Mesendoderm (in vitro differentiated cells): ENCODE data around the gene TRABD.
A peak's percentile ranks its signal among the peaks of the same experiment; 100 is the strongest.

ENCODE experiments used
- DNase-seq: peaks from one replicate; pipeline ENCODE4 v3.0.0; 2013
- H2AK5ac ChIP-seq: 2 replicates; pipeline ENCODE4 v1.6.1; 2013; ENCODE audit warnings: low read length, inconsistent platforms
- H2BK120ac ChIP-seq: 2 replicates; pipeline ENCODE4 v1.6.1; 2013; ENCODE audit warnings: low read depth, mild to moderate bottlenecking, low read length, moderate library complexity, mixed read lengths
- H2BK15ac ChIP-seq: replicated peaks from 2 replicates; pipeline ENCODE4 v1.6.1; 2013; ENCODE audit warnings: low read depth, mild to moderate bottlenecking, moderate library complexity
- H2BK5ac ChIP-seq: 2 replicates; pipeline ENCODE4 v1.6.1; 2013; ENCODE audit warnings: low read length, inconsistent platforms
- H3K18ac ChIP-seq: 2 replicates; pipeline ENCODE4 v1.6.1; 2013; ENCODE audit warnings: mild to moderate bottlenecking, low read length, mixed read lengths
- H3K23ac ChIP-seq: one replicate; pipeline ENCODE4 v1.6.1; 2013; ENCODE audit warnings: low read length
- H3K27ac ChIP-seq: 2 replicates; pipeline ENCODE4 v1.5.1; 2013; ENCODE audit warnings: low read depth, mild to moderate bottlenecking, inconsistent platforms, low read length, moderate library complexity
- H3K27me3 ChIP-seq: 2 replicates; pipeline ENCODE4 v1.6.1; 2013; ENCODE audit warnings: low read length, control low read depth, mild to moderate bottlenecking, inconsistent platforms; ENCODE audit not compliant: insufficient read depth, poor library complexity
- H3K36me3 ChIP-seq: 2 replicates; pipeline ENCODE4 v1.6.1; 2013; ENCODE audit warnings: low read length, inconsistent platforms; ENCODE audit not compliant: control insufficient read depth, insufficient read depth
- H3K4ac ChIP-seq: one replicate; pipeline ENCODE4 v1.6.1; 2013; ENCODE audit warnings: low read depth, mild to moderate bottlenecking, low read length, moderate library complexity
- H3K4me1 ChIP-seq: 2 replicates; pipeline ENCODE4 v1.6.1; 2013; ENCODE audit warnings: low read depth, low read length, inconsistent platforms; ENCODE audit not compliant: control insufficient read depth
- H3K4me2 ChIP-seq: 2 replicates; pipeline ENCODE4 v1.6.1; 2013; ENCODE audit warnings: low read length
- H3K4me3 ChIP-seq: 2 replicates; pipeline ENCODE4 v1.5.1; 2013; ENCODE audit warnings: mild to moderate bottlenecking, low read length
- H3K56ac ChIP-seq: one replicate; pipeline ENCODE4 v1.6.1; 2013; ENCODE audit warnings: low read length
- H3K79me1 ChIP-seq: 2 replicates; pipeline ENCODE4 v1.6.1; 2013; ENCODE audit warnings: low read length, inconsistent platforms
- H3K79me2 ChIP-seq: 2 replicates; pipeline ENCODE4 v1.6.1; 2013; ENCODE audit warnings: mild to moderate bottlenecking, low read length; ENCODE audit not compliant: control insufficient read depth, insufficient read depth
- H3K9ac ChIP-seq: 2 replicates; pipeline ENCODE4 v1.6.1; 2013; ENCODE audit warnings: low read length, inconsistent platforms
- H4K5ac ChIP-seq: one replicate; pipeline ENCODE4 v1.6.1; 2013; ENCODE audit warnings: low read length
- H4K8ac ChIP-seq: one replicate; pipeline ENCODE4 v1.6.1; 2013; ENCODE audit warnings: low read depth, mild to moderate bottlenecking, control low read depth, low read length, moderate library complexity
- WGBS: extraction: QIAGEN DNeasy Blood & Tissue Kit; methylation state at CpG from one replicate; pipeline ENCODE4 v1.1.7; 2013; ENCODE audit warnings: low lambda C conversion rate, missing lambda C conversion rate; ENCODE audit not compliant: insufficient coverage; ENCODE audit errors: extremely low coverage; 5-methylcytosine and 5-hydroxymethylcytosine counted together

TRABD gene

DNA sequence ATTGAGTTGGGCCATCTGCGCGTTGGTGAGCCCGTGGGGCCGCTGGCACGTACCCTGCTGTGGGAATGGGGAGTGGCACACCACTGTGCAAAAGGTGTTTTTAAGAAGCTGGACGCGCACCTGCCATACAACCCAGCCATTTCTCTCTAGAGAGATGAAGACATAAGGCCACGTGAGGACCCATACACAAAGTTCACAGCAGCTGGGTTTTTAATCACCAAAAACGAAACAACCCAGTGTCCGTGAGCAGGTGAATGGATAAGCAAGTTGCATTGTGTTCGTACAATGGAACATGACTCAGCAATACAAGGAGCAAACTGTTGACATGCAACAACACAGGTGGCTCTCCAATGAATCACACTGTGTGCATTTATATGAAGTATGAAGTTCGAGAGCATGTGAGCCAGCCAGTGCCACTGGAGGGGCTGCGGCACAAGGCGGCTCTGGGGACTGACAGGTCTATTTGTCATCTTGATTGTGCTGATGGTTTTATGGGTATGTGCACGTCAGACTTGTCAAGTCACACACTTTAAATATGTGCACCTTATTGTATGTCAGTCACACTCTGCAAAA, 45.8 kb upstream of the TRABD start:
- no peaks in the 10 kb centered on the region for H3K4me1 ChIP-seq
- no peaks in the 10 kb centered on the region for H3K79me2 ChIP-seq
- no peak overlapping the region for H2BK120ac ChIP-seq
- no peak overlapping the region for H2AK5ac ChIP-seq
- H3K56ac ChIP-seq = no peak overlapping the region
- no peak for DNase-seq
- no peaks in the 10 kb centered on the region for H3K36me3 ChIP-seq
- H3K9ac ChIP-seq = no peak overlapping the region
- no CpG with 5 or more reads among the region's 15 CpGs for WGBS
- no peak overlapping the region for H3K4me3 ChIP-seq
- H3K4me2 ChIP-seq = no peak overlapping the region
- H3K27ac ChIP-seq = no peak overlapping the region
- H4K5ac ChIP-seq = no peak overlapping the region
- no peak overlapping the region for H2BK15ac ChIP-seq
- H3K79me1 ChIP-seq = no peaks in the 10 kb centered on the region
- H3K18ac ChIP-seq = no peak overlapping the region
- H4K8ac ChIP-seq = no peak overlapping the region
- no peak overlapping the region for H3K23ac ChIP-seq
- no peak overlapping the region for H2BK5ac ChIP-seq
- no peaks in the 10 kb centered on the region for H3K27me3 ChIP-seq
- no peak overlapping the region for H3K4ac ChIP-seq

DNA sequence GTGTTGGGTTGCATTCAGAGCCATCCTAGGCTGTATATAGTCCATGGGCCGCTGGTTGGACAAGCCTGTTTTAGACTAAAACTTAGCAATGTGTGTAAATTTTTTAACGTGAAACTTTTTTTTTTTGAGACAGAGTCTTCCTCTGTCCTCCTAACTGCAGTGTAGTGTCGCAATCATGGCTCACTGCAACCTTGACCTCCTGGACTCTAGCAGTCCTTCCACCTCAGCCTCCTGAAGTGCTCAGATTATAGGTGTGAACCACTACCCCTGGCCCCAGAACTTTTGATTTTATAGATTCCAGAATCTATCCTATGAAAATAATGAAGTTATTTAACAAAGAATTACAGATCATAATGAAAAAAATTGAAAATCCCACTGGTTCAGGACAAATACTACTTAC, 45.1 kb upstream of the TRABD start:
- no peak overlapping the region for H2BK15ac ChIP-seq
- H4K8ac ChIP-seq = no peak overlapping the region
- H2AK5ac ChIP-seq = no peak overlapping the region
- H3K36me3 ChIP-seq = no peaks in the 10 kb centered on the region
- no peak overlapping the region for H3K18ac ChIP-seq
- no peak overlapping the region for H3K9ac ChIP-seq
- H3K4me3 ChIP-seq = no peak overlapping the region
- no peaks in the 10 kb centered on the region for H3K27me3 ChIP-seq
- H3K27ac ChIP-seq = no peak overlapping the region
- no peak overlapping the region for H4K5ac ChIP-seq
- H3K56ac ChIP-seq = no peak overlapping the region
- DNase-seq = no peak
- no peak overlapping the region for H3K23ac ChIP-seq
- no peak overlapping the region for H3K4ac ChIP-seq
- H3K4me2 ChIP-seq = no peak overlapping the region
- H3K4me1 ChIP-seq = no peaks in the 10 kb centered on the region
- H2BK5ac ChIP-seq = no peak overlapping the region
- H2BK120ac ChIP-seq = no peak overlapping the region
- H3K79me1 ChIP-seq = no peaks in the 10 kb centered on the region
- no peaks in the 10 kb centered on the region for H3K79me2 ChIP-seq
- no CpG with 5 or more reads among the region's 3 CpGs for WGBS

DNA sequence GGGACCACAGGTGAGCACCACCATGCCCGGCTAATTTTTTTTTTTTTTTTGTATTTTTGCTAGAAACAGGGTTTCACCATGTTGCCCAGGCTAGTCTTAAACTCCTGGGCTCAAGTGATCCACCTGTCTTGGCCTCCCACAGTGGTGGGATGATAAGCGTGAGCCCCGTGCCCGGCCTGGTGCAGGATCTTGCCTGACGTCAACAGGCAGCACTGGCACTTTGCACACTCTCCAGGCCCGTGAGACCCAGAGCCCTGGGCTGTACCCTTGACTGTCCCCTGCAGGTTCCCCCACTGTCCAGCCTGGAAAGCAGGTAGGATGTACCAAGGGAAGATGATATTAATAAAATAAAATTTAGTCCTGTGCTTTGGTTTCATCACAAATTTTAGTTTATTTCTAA, 44.3 kb upstream of the TRABD start:
- Histone ChIP-seq H3K4me2 (no peak overlapping the region), H2BK5ac (no peak overlapping the region), H2AK5ac (no peak overlapping the region), H3K56ac (no peak overlapping the region), H3K27ac (no peak overlapping the region), H3K79me2 (no peaks in the 10 kb centered on the region), H3K18ac (no peak overlapping the region), H2BK15ac (no peak overlapping the region), H2BK120ac (no peak overlapping the region), H4K5ac (no peak overlapping the region), H3K4me3 (no peak overlapping the region), H3K23ac (no peak overlapping the region), H3K9ac (no peak overlapping the region), H3K36me3 (no peaks in the 10 kb centered on the region), H4K8ac (no peak overlapping the region), H3K4me1 (no peaks in the 10 kb centered on the region), H3K79me1 (no peaks in the 10 kb centered on the region), H3K27me3 (no peaks in the 10 kb centered on the region), H3K4ac (no peak overlapping the region)
- no CpG with 5 or more reads among the region's 6 CpGs for WGBS
- DNase-seq = no peak

DNA sequence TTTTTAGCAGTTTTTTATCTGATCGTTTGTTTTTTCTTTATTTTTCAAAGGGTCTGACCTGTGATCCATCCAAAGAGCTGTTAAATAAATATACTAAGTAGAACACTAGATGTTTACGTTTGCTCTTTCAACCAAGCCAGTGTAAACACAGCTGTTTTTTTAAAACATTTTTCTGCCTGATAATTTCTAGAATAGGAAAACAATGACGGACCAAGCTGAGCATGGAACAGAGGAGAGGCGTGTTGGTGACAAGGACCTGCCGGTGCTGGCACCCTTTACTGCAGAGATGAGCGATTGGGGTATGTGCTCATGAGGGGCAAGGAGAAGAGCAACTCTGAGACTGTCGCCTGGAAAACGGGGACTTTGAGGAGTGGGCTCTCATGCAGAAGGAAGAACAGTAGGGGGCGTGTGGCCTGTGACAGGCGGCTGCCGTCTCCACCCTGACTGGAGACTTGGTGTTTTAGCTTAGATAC, 43.8 kb upstream of the TRABD start:
- Histone ChIP-seq H3K56ac (no peak overlapping the region), H3K79me2 (no peaks in the 10 kb centered on the region), H4K8ac (no peak overlapping the region), H3K79me1 (no peaks in the 10 kb centered on the region), H3K27ac (no peak overlapping the region), H3K23ac (no peak overlapping the region), H3K36me3 (no peaks in the 10 kb centered on the region), H3K9ac (no peak overlapping the region), H4K5ac (no peak overlapping the region), H2AK5ac (no peak overlapping the region), H3K4me1 (no peaks in the 10 kb centered on the region), H2BK15ac (no peak overlapping the region), H3K4ac (no peak overlapping the region), H3K18ac (no peak overlapping the region), H2BK120ac (no peak overlapping the region), H3K4me2 (no peak overlapping the region), H3K4me3 (no peak overlapping the region), H2BK5ac (no peak overlapping the region), H3K27me3 (no peaks in the 10 kb centered on the region)
- DNase-seq = peak; percentile 46
- no CpG with 5 or more reads among the region's 11 CpGs for WGBS

DNA sequence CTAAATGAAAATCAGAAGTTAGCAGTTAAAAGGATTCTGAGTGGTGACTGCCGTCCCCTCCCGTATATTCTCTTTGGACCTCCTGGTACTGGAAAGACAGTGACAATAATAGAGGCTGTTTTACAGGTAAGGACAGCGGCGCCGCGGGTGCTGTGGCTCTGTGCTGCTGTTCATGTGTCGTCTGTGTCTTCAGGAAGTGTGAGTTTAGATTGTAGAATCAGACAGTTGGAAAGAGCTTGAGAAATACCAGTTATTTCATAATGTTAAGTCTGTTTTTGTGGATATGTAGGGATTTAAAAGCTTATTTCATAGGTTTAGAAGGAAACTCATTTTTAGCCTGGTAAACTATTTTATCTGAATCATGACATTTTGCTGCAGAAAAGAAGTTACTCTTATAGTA, 42.6 kb upstream of the TRABD start:
- Histone ChIP-seq H3K56ac (no peak overlapping the region), H4K8ac (no peak overlapping the region), H2BK15ac (no peak overlapping the region), H3K18ac (no peak overlapping the region), H2BK5ac (no peak overlapping the region), H3K4me2 (no peak overlapping the region), H3K79me1 (no peaks in the 10 kb centered on the region), H3K23ac (no peak overlapping the region), H4K5ac (no peak overlapping the region), H3K4me1 (no peaks in the 10 kb centered on the region), H2BK120ac (no peak overlapping the region), H3K36me3 (no peaks in the 10 kb centered on the region), H3K27ac (no peak overlapping the region), H3K9ac (no peak overlapping the region), H3K79me2 (no peaks in the 10 kb centered on the region), H3K4me3 (no peak overlapping the region), H3K27me3 (no peaks in the 10 kb centered on the region), H2AK5ac (no peak overlapping the region), H3K4ac (no peak overlapping the region)
- no peak for DNase-seq
- no CpG with 5 or more reads among the region's 7 CpGs for WGBS

DNA sequence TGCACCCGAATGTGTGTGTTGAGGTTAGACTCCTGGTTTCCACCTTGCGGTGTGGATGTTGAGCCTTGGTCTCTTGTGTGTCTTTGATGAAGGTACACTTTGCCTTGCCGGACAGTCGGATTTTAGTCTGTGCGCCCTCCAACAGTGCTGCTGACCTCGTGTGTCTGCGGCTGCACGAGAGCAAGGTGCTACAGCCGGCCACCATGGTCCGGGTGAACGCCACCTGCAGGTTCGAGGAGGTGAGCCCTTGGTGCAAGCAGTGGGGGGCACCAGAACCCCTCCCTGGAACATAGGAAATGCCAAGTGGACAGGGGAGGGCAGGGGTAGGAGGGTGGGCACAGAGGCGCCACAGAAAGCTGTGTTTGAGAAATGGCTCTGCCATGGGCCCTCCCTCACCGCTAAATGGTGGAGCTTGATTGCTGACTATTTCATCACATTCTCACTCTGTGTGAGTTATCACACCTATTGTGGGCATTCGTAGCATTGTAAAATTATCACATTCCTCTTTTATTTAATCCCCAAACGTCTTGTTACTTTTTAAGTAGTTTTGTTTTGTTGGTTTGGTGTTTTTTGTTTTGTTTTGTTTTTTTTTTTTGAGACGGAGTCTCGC, 41.6 kb upstream of the TRABD start:
- Histone ChIP-seq H3K18ac (no peak overlapping the region), H2AK5ac (no peak overlapping the region), H3K56ac (no peak overlapping the region), H3K36me3 (no peaks in the 10 kb centered on the region), H2BK5ac (no peak overlapping the region), H2BK120ac (no peak overlapping the region), H3K4ac (no peak overlapping the region), H3K79me1 (no peaks in the 10 kb centered on the region), H2BK15ac (no peak overlapping the region), H4K8ac (no peak overlapping the region), H3K23ac (no peak overlapping the region), H3K27ac (no peak overlapping the region), H3K4me2 (no peak overlapping the region), H4K5ac (no peak overlapping the region), H3K4me3 (no peak overlapping the region), H3K9ac (no peak overlapping the region), H3K4me1 (no peaks in the 10 kb centered on the region), H3K79me2 (no peaks in the 10 kb centered on the region), H3K27me3 (no peaks in the 10 kb centered on the region)
- WGBS = no CpG with 5 or more reads among the region's 18 CpGs
- peak; percentile 43 for DNase-seq
